Thoracic aorta (tissue), 2 donors: ENCODE data around the gene ARIH2. TPM values are rescaled to one million over a fixed set of nuclear protein-coding genes. Genes with fewer than 3 reads are reported as not detected.

ENCODE experiments used
- ATAC-seq: fragments of 150-250 bp; one replicate; pipeline ENCODE4 v1.8.0; 2017; ENCODE audit warnings: low read depth; ENCODE audit not compliant: insufficient number of reproducible peaks, low FRiP score
- DNase-seq: peaks from one replicate; pipeline ENCODE4 v3.0.0-alpha.2; 2020; ENCODE audit warnings: low spot score
- H3K27ac ChIP-seq, 2 donors: fragments of 200-600 bp; sonication (generic); 1 replicate in 1 of 2; 2 replicates in 1 of 2; pipeline ENCODE4 v1.5.1; 2016; ENCODE audit warnings: mild to moderate bottlenecking in 2 of 2, moderate library complexity in 2 of 2
- H3K27me3 ChIP-seq: fragments of 200-600 bp; sonication (generic); replicated peaks from 2 replicates; pipeline ENCODE4 v1.6.0; 2016; ENCODE audit warnings: mild to moderate bottlenecking; ENCODE audit not compliant: insufficient read depth
- H3K36me3 ChIP-seq: fragments of 200-600 bp; sonication (generic); one replicate; pipeline ENCODE4 v1.5.1; 2016
- H3K4me1 ChIP-seq, 2 donors: fragments of 200-600 bp; sonication (generic); 1 replicate in 1 of 2; 2 replicates in 1 of 2; pipeline versions ENCODE4 v1.5.1 to v1.6.0; 2016; ENCODE audit warnings: low read depth in 2 of 2, mild to moderate bottlenecking in 1 of 2; ENCODE audit not compliant: control insufficient read depth in 1 of 2
- H3K4me3 ChIP-seq: fragments of 200-600 bp; sonication (generic); 2 replicates; pipeline ENCODE4 v1.5.1; 2016; ENCODE audit warnings: mild to moderate bottlenecking
- H3K9me3 ChIP-seq: fragments of 200-600 bp; sonication (generic); 2 replicates; pipeline ENCODE4 v1.5.1; 2016
- CTCF ChIP-seq: fragments of 200-600 bp; sonication (generic); IDR thresholded peaks from one replicate; pipeline ENCODE4 v1.5.1; 2019; ENCODE audit warnings: antibody characterized with exemption
- total RNA-seq, 2 donors: library from RNA; depleted of rRNA; stranded (reverse); fragments of >200 nt; gene quantifications; one replicate each; pipeline versions ENCODE4 v1.1.0 to v1.2.3, GENCODE V29; 2016

Gene ARIH2
- 100 to 1,000 TPM in 1 of 2 donors, 10 to 100 TPM in 1; 90.4 to 162 TPM for total RNA-seq

- H3K9me3 ChIP-seq: no peaks in the 10 kb centered on the region
- peak within 1 kb of the TSS; percentile 94 to 97 for H3K27ac ChIP-seq
- H3K27me3 ChIP-seq: no peaks in the 10 kb centered on the region
- H3K4me1 ChIP-seq: peaks cover 17 to 30% of the 10 kb centered on the region in 2 donors
- ATAC-seq: peak; percentile 83
- H3K4me3 ChIP-seq: peak within 1 kb of the TSS; percentile 81
- TF ChIP-seq CTCF: no peak
- H3K36me3 ChIP-seq: peaks cover 3% of the 10 kb centered on the region
- DNase-seq: peak; percentile 69
These were observed at the start of gene ARIH2 for GRCh38 chr3:48918388-48919214. Gene ARIH2, plus strand, starts transcription at chr3:48918842. Its CDS starts 8,717 bp downstream, at chr3:48927559.

GRCh38 chr3:48877671-48878070 is 41.0 kb upstream of the ARIH2 start:
- H3K4me1 ChIP-seq: no peaks in the 10 kb centered on the region
- TF ChIP-seq CTCF: no peak
- H3K9me3 ChIP-seq: no peaks in the 10 kb centered on the region
- no peaks in the 10 kb centered on the region for H3K27me3 ChIP-seq
- H3K4me3 ChIP-seq: no peak overlapping the region
- no peaks in the 10 kb centered on the region for H3K36me3 ChIP-seq
- DNase-seq: no peak
- H3K27ac ChIP-seq: no peak overlapping the region
- no peak for ATAC-seq

GRCh38 chr3:48879307-48879993 is 39.2 kb upstream of the ARIH2 start:
- no peaks in the 10 kb centered on the region for H3K4me1 ChIP-seq
- no peak for TF ChIP-seq CTCF
- H3K36me3 ChIP-seq: no peaks in the 10 kb centered on the region
- no peak overlapping the region for H3K27ac ChIP-seq
- ATAC-seq (no peak), DNase-seq (no peak)
- no peak overlapping the region for H3K4me3 ChIP-seq
- no peaks in the 10 kb centered on the region for H3K9me3 ChIP-seq
- no peaks in the 10 kb centered on the region for H3K27me3 ChIP-seq

- no peak for ATAC-seq
- DNase-seq: no peak
- Histone ChIP-seq H3K36me3 (no peaks in the 10 kb centered on the region), H3K27me3 (no peaks in the 10 kb centered on the region), H3K9me3 (no peaks in the 10 kb centered on the region), H3K4me1 (no peaks in the 10 kb centered on the region), H3K27ac (no peak overlapping the region), H3K4me3 (no peak overlapping the region)
- TF ChIP-seq CTCF: no peak
These were observed 38.7 kb upstream of the ARIH2 start for GRCh38 chr3:48879994-48880377.

- Histone ChIP-seq H3K9me3 (no peaks in the 10 kb centered on the region), H3K4me1 (no peaks in the 10 kb centered on the region), H3K4me3 (no peak overlapping the region), H3K36me3 (no peaks in the 10 kb centered on the region), H3K27me3 (no peaks in the 10 kb centered on the region), H3K27ac (no peak overlapping the region)
- DNase-seq: no peak
- ATAC-seq: no peak
- no peak for TF ChIP-seq CTCF
These were observed 37.6 kb upstream of the ARIH2 start for GRCh38 chr3:48881006-48881405.
